KOPT-K1 (cell line): ENCODE measurements around the gene GPANK1.

Experiments
- H3K27ac ChIP-seq: fragments of 200-600 bp; sonication (generic); 2 replicates; pipeline ENCODE4 v1.5.1; 2016; ENCODE audit warnings: antibody characterized with exemption, mild to moderate bottlenecking, low read depth, low read length; ENCODE audit not compliant: poor library complexity, severe bottlenecking
- H3K36me3 ChIP-seq: fragments of 200-600 bp; sonication (generic); 2 replicates; pipeline ENCODE4 v1.5.1; 2017; ENCODE audit warnings: antibody characterized with exemption, mild to moderate bottlenecking, low read length, moderate library complexity; ENCODE audit not compliant: insufficient read depth
- H3K9me3 ChIP-seq: fragments of 200-600 bp; sonication (generic); 2 replicates; pipeline ENCODE4 v1.5.1; 2017; ENCODE audit warnings: antibody characterized with exemption, low read length, mild to moderate bottlenecking; ENCODE audit not compliant: insufficient read depth, poor library complexity, severe bottlenecking

Gene GPANK1

DNA sequence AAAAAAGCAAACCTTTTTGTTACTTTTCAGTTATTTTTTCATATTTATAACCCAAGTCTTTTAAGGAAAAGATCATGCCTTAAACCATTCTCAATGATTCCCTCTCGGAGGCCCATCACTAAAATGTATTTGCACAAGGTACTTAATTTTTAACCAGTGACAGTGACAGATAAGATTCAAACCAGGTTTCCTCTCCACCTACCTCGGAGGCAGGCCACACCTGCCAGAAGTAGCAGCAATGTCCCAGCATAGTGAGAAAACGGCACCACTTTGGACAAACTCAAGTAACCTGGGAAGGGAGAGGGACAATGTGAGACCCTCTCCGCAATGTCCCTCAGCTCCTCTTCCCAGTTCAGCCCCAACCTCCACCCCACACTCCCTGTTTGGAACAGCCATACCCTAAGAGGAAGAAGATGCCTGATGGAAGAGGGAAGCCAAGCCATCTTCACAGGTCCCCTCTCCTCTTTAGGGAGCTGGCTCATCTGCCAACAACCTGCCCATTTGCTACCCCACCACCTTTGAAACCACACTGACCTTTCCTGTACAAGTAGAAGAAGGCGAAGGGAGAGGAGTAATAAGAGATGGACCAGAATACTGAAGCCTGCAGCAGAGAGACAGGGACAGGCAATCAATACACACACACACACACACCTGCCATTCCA lies 36.1 kb upstream of the GPANK1 start:
- H3K27ac ChIP-seq = no peak overlapping the region
- H3K9me3 ChIP-seq = no peaks in the 10 kb centered on the region
- H3K36me3 ChIP-seq = peaks cover 43% of the 10 kb centered on the region

DNA sequence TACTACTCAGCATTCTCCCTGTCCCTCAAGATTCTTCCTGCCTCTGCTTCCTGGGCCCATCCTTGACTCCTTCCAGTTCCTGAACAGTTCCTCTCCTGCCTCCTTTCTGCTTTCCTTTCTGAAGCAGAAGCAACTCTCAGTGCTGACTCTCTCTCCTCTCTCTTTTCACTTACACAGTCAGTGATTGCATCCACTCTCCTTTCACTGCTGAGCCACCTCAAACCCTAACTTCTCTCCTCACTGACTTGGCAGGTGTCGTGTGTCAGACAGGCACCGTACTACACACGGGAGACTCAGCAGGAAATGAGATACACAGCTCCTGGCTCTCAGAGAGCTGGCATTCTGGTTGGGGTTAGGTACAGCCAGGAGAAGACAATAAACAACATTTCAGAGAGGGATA lies 32.8 kb upstream of the GPANK1 start:
- Histone ChIP-seq H3K27ac (no peak overlapping the region), H3K9me3 (no peaks in the 10 kb centered on the region), H3K36me3 (peaks cover 75% of the 10 kb centered on the region)

GRCh38 chr6:31693535-31693934 lies 28.7 kb upstream of the GPANK1 start:
- H3K27ac ChIP-seq = no peak overlapping the region
- no peaks in the 10 kb centered on the region for H3K9me3 ChIP-seq
- peaks cover 95% of the 10 kb centered on the region for H3K36me3 ChIP-seq

DNA sequence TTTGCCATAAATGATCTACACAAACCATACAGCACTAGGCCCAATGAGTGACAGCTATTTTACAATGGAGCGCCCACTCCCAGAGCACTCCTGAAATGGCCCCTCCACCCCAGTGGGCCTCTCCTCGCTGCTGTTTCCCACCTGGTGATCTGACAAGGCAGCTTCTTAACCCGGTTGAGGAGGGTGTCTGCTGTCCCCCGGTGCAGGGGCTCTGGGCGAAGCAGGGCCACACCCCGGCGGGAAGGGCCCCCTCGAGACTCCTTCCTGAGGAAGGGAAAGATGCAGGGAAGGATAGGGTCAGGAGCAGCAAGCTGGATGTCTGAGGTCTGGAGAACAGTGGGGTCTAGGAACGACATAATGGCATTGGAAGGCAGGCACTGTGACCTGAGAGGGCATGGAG lies 28.1 kb upstream of the GPANK1 start:
- Histone ChIP-seq H3K27ac (no peak overlapping the region), H3K36me3 (peaks cover 99% of the 10 kb centered on the region), H3K9me3 (no peaks in the 10 kb centered on the region)

DNA sequence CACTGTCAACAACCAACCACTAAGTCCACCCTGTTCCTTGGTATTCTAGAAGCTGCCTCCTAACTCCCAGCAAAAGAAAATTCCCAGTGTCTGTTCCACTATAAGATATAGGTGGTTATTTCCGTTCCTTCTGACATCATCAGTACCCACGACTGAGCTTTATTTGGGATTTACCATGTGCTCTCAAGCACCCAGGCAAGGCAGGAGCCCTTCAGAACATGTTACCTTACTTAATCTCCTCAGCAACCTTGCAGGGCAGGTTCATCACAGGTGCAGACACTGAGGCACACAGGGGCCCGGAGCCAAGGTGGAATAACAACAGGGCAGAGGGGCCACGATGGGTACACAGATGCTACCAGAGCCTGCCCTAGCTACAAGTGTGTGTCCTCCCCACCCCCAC lies 27.6 kb upstream of the GPANK1 start:
- Histone ChIP-seq H3K36me3 (peaks cover 99% of the 10 kb centered on the region), H3K9me3 (no peaks in the 10 kb centered on the region), H3K27ac (no peak overlapping the region)

GRCh38 chr6:31691564-31692108 lies 26.8 kb upstream of the GPANK1 start:
- peaks cover 99% of the 10 kb centered on the region for H3K36me3 ChIP-seq

GRCh38 chr6:31691078-31691463 lies 26.3 kb upstream of the GPANK1 start:
- H3K9me3 ChIP-seq = no peaks in the 10 kb centered on the region
- H3K27ac ChIP-seq = no peak overlapping the region
- peaks cover 99% of the 10 kb centered on the region for H3K36me3 ChIP-seq

More at GRCh38 chr6:31691564-31692108, 26.8 kb upstream of the GPANK1 start:
- Histone ChIP-seq H3K9me3 (no peaks in the 10 kb centered on the region), H3K27ac (no peak overlapping the region)

GRCh38 chr6:31690231-31691077 lies 25.7 kb upstream of the GPANK1 start:
- H3K27ac ChIP-seq = no peak overlapping the region
- H3K9me3 ChIP-seq = no peaks in the 10 kb centered on the region
- H3K36me3 ChIP-seq = peaks cover 100% of the 10 kb centered on the region

GRCh38 chr6:31689249-31690110 lies 24.7 kb upstream of the GPANK1 start:
- Histone ChIP-seq H3K27ac (no peak overlapping the region), H3K36me3 (peaks cover 97% of the 10 kb centered on the region), H3K9me3 (no peaks in the 10 kb centered on the region)

DNA sequence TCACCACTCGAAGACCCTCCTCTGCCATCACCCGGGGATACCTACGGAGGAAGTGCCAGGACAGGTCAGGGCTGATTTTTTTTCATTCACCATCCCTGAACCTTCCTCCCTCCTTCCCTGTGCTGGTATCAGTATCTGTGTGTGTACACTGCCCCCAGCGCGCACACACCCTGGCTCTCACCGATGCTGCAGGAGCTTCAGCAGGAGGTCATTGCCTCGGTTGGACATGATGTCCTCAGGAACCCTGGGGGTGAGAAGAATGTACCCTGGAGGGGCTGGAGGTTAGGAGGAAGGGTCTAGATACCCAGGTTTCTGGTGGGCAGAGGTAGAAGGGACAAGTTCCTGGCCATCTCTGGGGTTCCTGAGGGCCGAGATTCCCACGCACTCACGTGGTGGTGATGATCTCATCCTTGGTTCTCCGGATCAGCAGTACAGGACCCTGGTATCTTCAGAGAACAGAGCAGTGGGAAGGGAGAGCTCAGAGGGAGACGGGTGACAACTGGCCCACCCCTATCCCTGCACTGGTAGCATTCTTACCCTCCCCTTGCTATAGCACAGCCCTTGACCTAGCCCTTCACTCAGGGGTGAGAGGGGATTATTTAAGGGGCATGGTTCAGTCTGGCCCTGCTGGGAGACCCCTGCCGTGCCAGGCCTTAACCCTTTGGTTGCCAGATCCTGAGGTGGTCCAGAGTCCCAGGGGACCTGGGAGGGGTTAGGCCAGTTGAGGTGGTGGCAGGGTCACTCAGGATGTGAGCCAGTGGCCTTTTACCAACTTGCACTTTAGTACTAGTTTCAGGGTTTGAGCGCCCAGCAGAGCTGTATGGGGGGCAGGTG lies 23.3 kb upstream of the GPANK1 start:
- H3K36me3 ChIP-seq = peaks cover 97% of the 10 kb centered on the region
- no peaks in the 10 kb centered on the region for H3K9me3 ChIP-seq
- H3K27ac ChIP-seq = no peak overlapping the region

DNA sequence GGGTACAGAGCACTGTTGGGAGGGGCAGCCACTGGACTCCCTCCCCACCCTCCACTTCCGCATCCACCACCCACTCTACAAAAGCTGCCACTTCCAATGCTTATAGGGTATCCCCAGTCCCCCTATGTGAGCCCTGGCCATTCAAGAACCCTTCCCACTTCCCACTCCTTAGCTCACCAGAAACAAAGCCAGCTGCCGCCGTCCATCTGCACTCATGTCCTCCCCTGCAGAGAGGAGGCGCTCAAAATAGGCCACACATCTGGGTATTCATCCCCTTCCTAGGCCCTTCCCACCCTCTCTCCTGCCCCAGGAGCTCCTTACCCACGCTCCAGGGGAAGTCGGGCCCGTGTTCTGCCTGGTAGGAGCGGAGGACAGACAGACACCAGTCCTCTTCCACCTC lies 22.5 kb upstream of the GPANK1 start:
- Histone ChIP-seq H3K27ac (no peak overlapping the region), H3K36me3 (peaks cover 92% of the 10 kb centered on the region), H3K9me3 (no peaks in the 10 kb centered on the region)

- Histone ChIP-seq H3K27ac (no peak overlapping the region), H3K9me3 (no peaks in the 10 kb centered on the region), H3K36me3 (peaks cover 83% of the 10 kb centered on the region)
These were observed 21.7 kb upstream of the GPANK1 start for GRCh38 chr6:31686483-31686882.

GRCh38 chr6:31683591-31683990 lies 18.8 kb upstream of the GPANK1 start:
- Histone ChIP-seq H3K27ac (no peak overlapping the region), H3K36me3 (peaks cover 55% of the 10 kb centered on the region), H3K9me3 (no peaks in the 10 kb centered on the region)

DNA sequence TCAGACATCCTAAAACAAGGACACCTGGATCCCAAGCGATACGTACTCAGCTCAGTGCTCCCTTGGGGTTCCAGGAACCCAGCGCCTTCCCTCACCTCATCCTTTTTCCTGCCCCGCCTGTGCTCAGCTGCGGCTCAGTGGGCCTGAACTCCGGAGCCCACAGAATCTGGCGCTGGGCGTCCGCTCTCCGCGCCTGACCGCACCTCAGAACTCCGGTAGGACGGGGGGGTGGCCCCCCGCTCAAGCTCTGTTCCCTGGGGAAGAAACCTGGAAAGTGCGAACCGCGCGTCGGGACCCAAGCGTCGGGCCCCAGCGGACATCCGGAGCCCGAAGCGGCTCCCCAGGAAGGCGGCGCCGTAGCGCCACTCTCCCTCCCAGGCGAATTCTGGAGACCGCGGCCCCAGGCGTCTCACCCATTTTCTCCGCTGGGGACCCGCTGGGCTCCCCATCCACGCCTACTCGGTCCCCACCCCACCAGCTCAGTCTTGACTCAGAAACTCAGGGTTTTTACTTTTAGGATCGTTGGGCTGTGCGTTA lies 16.4 kb upstream of the GPANK1 start:
- Histone ChIP-seq H3K27ac (no peak overlapping the region), H3K36me3 (peaks cover 31% of the 10 kb centered on the region)

More for the DNA sequence above, 16.4 kb upstream of the GPANK1 start:
- H3K9me3 ChIP-seq = no peaks in the 10 kb centered on the region
